ENCODE data around the gene ZBTB46. TPM values are rescaled to one million over a fixed set of nuclear protein-coding genes. Genes with fewer than 3 reads are reported as not detected.

Gene ZBTB46
- total RNA-seq, 1 experiment from 2014 or later, result 18.9 TPM

DNA sequence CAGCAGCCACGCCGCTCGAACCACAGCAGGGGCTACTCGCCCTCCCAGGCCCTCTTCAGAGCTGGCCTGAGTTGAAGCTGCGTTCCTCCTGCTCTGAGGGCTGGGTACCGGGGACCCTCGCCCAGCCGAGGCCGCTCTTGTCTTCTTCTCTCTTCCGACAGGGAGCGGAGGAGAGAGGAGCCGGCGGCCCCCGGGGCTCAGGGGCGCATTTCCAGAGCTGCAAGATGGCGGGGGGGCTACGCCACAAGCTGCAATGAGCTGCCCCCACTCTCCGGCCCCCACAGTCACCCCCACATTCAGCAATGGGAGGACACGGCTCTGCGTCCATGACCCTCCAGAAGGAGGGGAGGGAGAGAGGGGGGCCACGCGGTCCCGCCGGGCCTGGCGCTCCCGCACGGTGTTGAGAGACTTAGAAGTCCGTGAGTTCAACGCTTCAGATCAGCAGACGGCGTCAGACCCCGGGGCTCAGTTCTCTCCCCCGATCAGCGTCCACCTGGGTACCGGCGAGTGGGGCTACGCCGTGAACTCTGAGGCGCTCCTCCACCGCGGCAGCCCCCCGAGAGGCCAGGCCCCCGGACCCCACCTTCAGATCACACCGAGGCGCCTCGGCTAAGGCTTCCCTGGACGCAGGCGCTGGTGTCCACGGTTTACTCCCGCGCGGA lies 59.9 kb downstream of the ZBTB46 start (continued):
- no peak for TF ChIP-seq AFF4 (CRISPR knock-in tag; IDR thresholded peaks at IDR 0.05; ENCODE audit: borderline replicate concordance)
- TF ChIP-seq SP1 (CRISPR knock-in tag; conservative IDR thresholded peaks at IDR 0.05), result no peak
- TF ChIP-seq HMGXB4 (CRISPR knock-in tag; IDR thresholded peaks at IDR 0.05), result no peak
- TF ChIP-seq NFE2L1 (CRISPR knock-in tag; IDR thresholded peaks at IDR 0.05), result no peak
- TF ChIP-seq NR1H2 (CRISPR knock-in tag; IDR thresholded peaks at IDR 0.05), result no peak
- no peak for TF ChIP-seq PREB (CRISPR knock-in tag; IDR thresholded peaks at IDR 0.05; ENCODE audit: borderline replicate concordance)
- TF ChIP-seq TCF7 (CRISPR knock-in tag; IDR thresholded peaks at IDR 0.05; ENCODE audit: low read depth), result no peak
- TF ChIP-seq, protein P1, sequence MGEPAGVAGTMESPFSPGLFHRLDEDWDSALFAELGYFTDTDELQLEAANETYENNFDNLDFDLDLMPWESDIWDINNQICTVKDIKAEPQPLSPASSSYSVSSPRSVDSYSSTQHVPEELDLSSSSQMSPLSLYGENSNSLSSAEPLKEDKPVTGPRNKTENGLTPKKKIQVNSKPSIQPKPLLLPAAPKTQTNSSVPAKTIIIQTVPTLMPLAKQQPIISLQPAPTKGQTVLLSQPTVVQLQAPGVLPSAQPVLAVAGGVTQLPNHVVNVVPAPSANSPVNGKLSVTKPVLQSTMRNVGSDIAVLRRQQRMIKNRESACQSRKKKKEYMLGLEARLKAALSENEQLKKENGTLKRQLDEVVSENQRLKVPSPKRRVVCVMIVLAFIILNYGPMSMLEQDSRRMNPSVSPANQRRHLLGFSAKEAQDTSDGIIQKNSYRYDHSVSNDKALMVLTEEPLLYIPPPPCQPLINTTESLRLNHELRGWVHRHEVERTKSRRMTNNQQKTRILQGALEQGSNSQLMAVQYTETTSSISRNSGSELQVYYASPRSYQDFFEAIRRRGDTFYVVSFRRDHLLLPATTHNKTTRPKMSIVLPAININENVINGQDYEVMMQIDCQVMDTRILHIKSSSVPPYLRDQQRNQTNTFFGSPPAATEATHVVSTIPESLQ (CRISPR knock-in tag; IDR thresholded peaks at IDR 0.05), result no peak
- no peak for TF ChIP-seq SMAD3 (CRISPR knock-in tag; IDR thresholded peaks at IDR 0.05; ENCODE audit: borderline replicate concordance)
- TF ChIP-seq ZNF532 (CRISPR knock-in tag; IDR thresholded peaks at IDR 0.05; ENCODE audit: borderline replicate concordance), result no peak
- TF ChIP-seq ATF1 (CRISPR knock-in tag; IDR thresholded peaks at IDR 0.05), result no peak
- no peak for TF ChIP-seq ETV6 (CRISPR knock-in tag; IDR thresholded peaks at IDR 0.05)
